ENCODE results near the gene KCMF1. TPM values are rescaled to one million over a fixed set of nuclear protein-coding genes. Genes with fewer than 3 reads are reported as not detected.

KCMF1 gene
- total RNA-seq, 1 donor from 2014 or later: 96.6 TPM

- no peak overlapping the region for H3K4me3 Mint-ChIP-seq
Measured at GRCh38 chr2:85018049-85018447, 47.1 kb downstream of the KCMF1 start.

GRCh38 chr2:85019121-85019520, 48.2 kb downstream of the KCMF1 start:
- H3K4me3 Mint-ChIP-seq: no peak overlapping the region
- ATAC-seq (ENCODE audit: low read depth): no peak

More at GRCh38 chr2:85018049-85018447, 47.1 kb downstream of the KCMF1 start:
- H3K4me1 Mint-ChIP-seq: peaks cover 56% of the 10 kb centered on the region
- intact Hi-C loops (cut with micrococcal nuclease): no loop called here
- TF ChIP-seq CTCF (IDR thresholded peaks at IDR 0.05): no peak
- ChIA-PET POLR2A (interaction anchor here (0.9 to 1.1 kb wide), 3 partner anchors 9 to 309 kb away, joined by 3 to 7 read pairs (median 4); no protein-coding TSS in a partner anchor), CTCF (interaction anchor here (0.7 to 1.7 kb wide), 9 partner anchors 11 to 278 kb away, joined by 3 to 10 read pairs (median 4); no protein-coding TSS in a partner anchor)
- H3K27ac Mint-ChIP-seq: peak overlapping the region; percentile 11
- H3K36me3 Mint-ChIP-seq (ENCODE audit: low read depth): peaks cover 14% of the 10 kb centered on the region
- DNase-seq (no peak), ATAC-seq (ENCODE audit: low read depth) (no peak)
- H3K9me3 Mint-ChIP-seq: no peaks in the 10 kb centered on the region
- no peaks in the 10 kb centered on the region for H3K27me3 Mint-ChIP-seq

GRCh38 chr2:85022232-85022631, 51.3 kb downstream of the KCMF1 start:
- Mint-ChIP-seq H3K36me3 (ENCODE audit: low read depth) (peaks cover 34% of the 10 kb centered on the region), H3K4me3 (no peak overlapping the region), H3K27me3 (no peaks in the 10 kb centered on the region), H3K27ac (no peak overlapping the region), H3K9me3 (no peaks in the 10 kb centered on the region), H3K4me1 (peaks cover 31% of the 10 kb centered on the region)
- POLR2A ChIA-PET: no interaction called here
- TF ChIP-seq CTCF (IDR thresholded peaks at IDR 0.05): no peak
- intact Hi-C loops (cut with micrococcal nuclease): no loop called here
- CTCF ChIA-PET: no interaction called here
- ATAC-seq (ENCODE audit: low read depth): no peak
- no peak for DNase-seq

More at GRCh38 chr2:85019121-85019520, 48.2 kb downstream of the KCMF1 start:
- H3K9me3 Mint-ChIP-seq: no peaks in the 10 kb centered on the region
- CTCF ChIA-PET: interaction anchor here (1.2 kb wide), 1 partner anchor 48 kb away, joined by 3 read pairs; no protein-coding TSS in a partner anchor
- POLR2A ChIA-PET: interaction anchor here (1.0 kb wide), 1 partner anchor 93 kb away, joined by 3 read pairs; no protein-coding TSS in a partner anchor
- peaks cover 45% of the 10 kb centered on the region for H3K4me1 Mint-ChIP-seq
- H3K27ac Mint-ChIP-seq: peak overlapping the region; percentile 18
- TF ChIP-seq CTCF (IDR thresholded peaks at IDR 0.05): no peak
- no peak for DNase-seq
- intact Hi-C loops (cut with micrococcal nuclease): no loop called here
- peaks cover 22% of the 10 kb centered on the region for H3K36me3 Mint-ChIP-seq (ENCODE audit: low read depth)
- H3K27me3 Mint-ChIP-seq: no peaks in the 10 kb centered on the region

- H3K27ac Mint-ChIP-seq: no peak overlapping the region
- intact Hi-C loops (cut with micrococcal nuclease): no loop called here
- TF ChIP-seq CTCF (IDR thresholded peaks at IDR 0.05): no peak
- H3K9me3 Mint-ChIP-seq: no peaks in the 10 kb centered on the region
- ChIA-PET POLR2A (no interaction called here), CTCF (no interaction called here)
- DNase-seq (no peak), ATAC-seq (ENCODE audit: low read depth) (no peak)
- H3K36me3 Mint-ChIP-seq (ENCODE audit: low read depth): peaks cover 49% of the 10 kb centered on the region
- H3K27me3 Mint-ChIP-seq: no peaks in the 10 kb centered on the region
- H3K4me3 Mint-ChIP-seq: no peak overlapping the region
- H3K4me1 Mint-ChIP-seq: peaks cover 22% of the 10 kb centered on the region
Measured at GRCh38 chr2:85024372-85025047, 53.5 kb downstream of the KCMF1 start.

- ATAC-seq (ENCODE audit: low read depth): no peak
- CTCF ChIA-PET: no interaction called here
- H3K27me3 Mint-ChIP-seq: no peaks in the 10 kb centered on the region
- no peak for TF ChIP-seq CTCF (IDR thresholded peaks at IDR 0.05)
- H3K4me1 Mint-ChIP-seq: peaks cover 6% of the 10 kb centered on the region
- H3K36me3 Mint-ChIP-seq (ENCODE audit: low read depth): peaks cover 80% of the 10 kb centered on the region
- no peak for DNase-seq
- no peak overlapping the region for H3K27ac Mint-ChIP-seq
- H3K9me3 Mint-ChIP-seq: no peaks in the 10 kb centered on the region
- H3K4me3 Mint-ChIP-seq: no peak overlapping the region
- intact Hi-C loops (cut with micrococcal nuclease): no loop called here
- POLR2A ChIA-PET: no interaction called here
Measured at GRCh38 chr2:85032621-85033020, 61.7 kb downstream of the KCMF1 start.
